Caco-2 (cell line): ENCODE data around the gene EFNA4. TPM values are rescaled to one million over a fixed set of nuclear protein-coding genes. Genes with fewer than 3 reads are reported as not detected.
A peak's percentile ranks its signal among the peaks of the same experiment; 100 is the strongest.

ENCODE experiments used
- BruUV-seq: library from RNA; stranded (reverse); fragments of 400-500 nt; replicated peaks from 2 replicates; lab custom pipeline; 2021; lab: Mats Ljungman, UMichigan
- CTCF ChIA-PET: fragments of 300-600 bp; sonication (Branson Sonifier 250); formaldehyde crosslinking; loops from one replicate; lab custom pipeline; 2022; ENCODE audit warnings: antibody characterized with exemption; lab: Charles Lee
- POLR2A ChIA-PET: fragments of 300-600 bp; sonication (Branson Sonifier 250); formaldehyde crosslinking; loops from one replicate; lab custom pipeline; 2022; ENCODE audit warnings: antibody characterized with exemption; lab: Charles Lee
- DNase-seq, 2 experiments: peaks; one replicate each; pipeline versions ENCODE4 v3.0.0 to v3.0.0-alpha.2; 2020 to 2022
- H3K27me3 ChIP-seq: replicated peaks from 2 replicates; pipeline ENCODE4 v1.6.0; 2011; ENCODE audit warnings: low read length; ENCODE audit not compliant: control insufficient read depth, insufficient read depth
- H3K36me3 ChIP-seq: 2 replicates; pipeline ENCODE4 v1.5.1; 2011; ENCODE audit warnings: low read length; ENCODE audit not compliant: control insufficient read depth, insufficient read depth
- H3K4me1 ChIP-seq: fragments of 250-450 bp; sonication (Bioruptor Pico); 2 replicates; pipeline ENCODE4 v1.5.1; 2020; ENCODE audit warnings: mild to moderate bottlenecking
- H3K4me3 ChIP-seq: 2 replicates; pipeline ENCODE4 v1.5.1; 2011; ENCODE audit warnings: low read depth, mild to moderate bottlenecking, control low read depth, low read length
- H3K9me3 ChIP-seq: fragments of 250-450 bp; sonication (Bioruptor Pico); 2 replicates; pipeline ENCODE4 v1.5.1; 2020; ENCODE audit warnings: mild to moderate bottlenecking, moderate library complexity
- H3K27ac Mint-ChIP-seq: one replicate; pipeline ENCODE4 v1.8.0; 2022; ENCODE audit warnings: mixed read lengths; ENCODE audit not compliant: unreplicated experiment
- H3K27me3 Mint-ChIP-seq: one replicate; pipeline ENCODE4 v1.8.0; 2022; ENCODE audit warnings: mixed read lengths; ENCODE audit not compliant: insufficient read depth, unreplicated experiment
- H3K36me3 Mint-ChIP-seq: one replicate; pipeline ENCODE4 v1.8.0; 2022; ENCODE audit warnings: mild to moderate bottlenecking, mixed read lengths; ENCODE audit not compliant: insufficient read depth, unreplicated experiment
- H3K4me1 Mint-ChIP-seq: one replicate; pipeline ENCODE4 v1.8.0; 2022; ENCODE audit warnings: low read depth, mixed read lengths; ENCODE audit not compliant: unreplicated experiment
- H3K4me3 Mint-ChIP-seq: one replicate; pipeline ENCODE4 v1.8.0; 2022; ENCODE audit warnings: mild to moderate bottlenecking, moderate library complexity, mixed read lengths; ENCODE audit not compliant: unreplicated experiment
- H3K9me3 Mint-ChIP-seq: one replicate; pipeline ENCODE4 v1.8.0; 2022; ENCODE audit warnings: mixed read lengths; ENCODE audit not compliant: unreplicated experiment
- intact Hi-C: fragments of 100-400 bp; cut with micrococcal nuclease; formaldehyde crosslinking; loops from one replicate; pipeline ENCODE4 v1.10.0; 2022; ENCODE audit not compliant: unreplicated experiment
- total RNA-seq: library from RNA; stranded (reverse); gene quantifications from 2 replicates; pipeline ENCODE4 v1.2.3, GENCODE V29; 2022
- TF ChIP-seq, protein P1 (sequence below), 2 experiments: fragments of 200-600 bp in 1 of 2; IDR thresholded peaks; 1 replicate in 1 of 2; 2 replicates in 1 of 2; pipeline versions ENCODE4 v1.5.1 to v1.8.0; 2011 to 2022; ENCODE audit warnings: antibody characterized with exemption in 1 of 2, control low read depth in 1 of 2, inconsistent platforms in 1 of 2, low read depth in 1 of 2, low read length in 1 of 2, mild to moderate bottlenecking in 1 of 2, moderate library complexity in 1 of 2; ENCODE audit not compliant: insufficient read depth in 1 of 2, severe bottlenecking in 1 of 2, unreplicated experiment in 1 of 2

EFNA4 gene
- total RNA-seq, 1 experiment from 2014 or later: 13.8 TPM

DNA sequence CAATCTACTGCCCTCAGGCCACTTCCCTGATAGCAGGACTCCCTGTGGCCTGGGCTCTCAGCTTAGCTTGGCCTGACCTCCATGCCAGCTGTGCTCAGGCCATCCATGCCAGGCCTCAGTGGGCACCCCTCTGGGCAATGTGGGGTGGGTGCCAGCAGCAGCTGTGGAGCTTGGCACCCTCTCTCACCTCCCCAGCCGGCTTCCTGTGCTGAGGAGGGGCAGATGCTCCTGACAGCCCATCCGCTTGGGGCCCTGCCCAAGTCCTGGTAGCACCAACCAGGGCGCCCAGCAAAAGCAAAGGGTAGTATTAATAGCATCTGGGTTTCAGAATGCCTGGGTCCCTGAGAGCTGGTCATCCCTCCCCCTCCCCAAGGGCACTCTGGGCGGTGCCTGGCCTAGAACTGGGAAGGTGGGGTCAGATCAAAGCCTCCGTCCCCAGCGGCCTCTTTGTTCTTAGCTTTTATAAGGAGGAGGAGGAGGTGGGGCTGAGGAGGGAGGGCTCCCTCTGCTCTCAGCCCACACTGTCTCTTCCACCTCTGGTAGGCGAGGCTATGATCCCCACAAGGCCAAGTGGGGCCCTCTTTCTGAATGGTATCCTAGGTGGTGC lies 6.1 kb downstream of the EFNA4 start:
- peak in 1 of 2 experiments; percentile 64 for DNase-seq
- no peak overlapping the region for H3K27ac Mint-ChIP-seq
- TF ChIP-seq, protein P1, sequence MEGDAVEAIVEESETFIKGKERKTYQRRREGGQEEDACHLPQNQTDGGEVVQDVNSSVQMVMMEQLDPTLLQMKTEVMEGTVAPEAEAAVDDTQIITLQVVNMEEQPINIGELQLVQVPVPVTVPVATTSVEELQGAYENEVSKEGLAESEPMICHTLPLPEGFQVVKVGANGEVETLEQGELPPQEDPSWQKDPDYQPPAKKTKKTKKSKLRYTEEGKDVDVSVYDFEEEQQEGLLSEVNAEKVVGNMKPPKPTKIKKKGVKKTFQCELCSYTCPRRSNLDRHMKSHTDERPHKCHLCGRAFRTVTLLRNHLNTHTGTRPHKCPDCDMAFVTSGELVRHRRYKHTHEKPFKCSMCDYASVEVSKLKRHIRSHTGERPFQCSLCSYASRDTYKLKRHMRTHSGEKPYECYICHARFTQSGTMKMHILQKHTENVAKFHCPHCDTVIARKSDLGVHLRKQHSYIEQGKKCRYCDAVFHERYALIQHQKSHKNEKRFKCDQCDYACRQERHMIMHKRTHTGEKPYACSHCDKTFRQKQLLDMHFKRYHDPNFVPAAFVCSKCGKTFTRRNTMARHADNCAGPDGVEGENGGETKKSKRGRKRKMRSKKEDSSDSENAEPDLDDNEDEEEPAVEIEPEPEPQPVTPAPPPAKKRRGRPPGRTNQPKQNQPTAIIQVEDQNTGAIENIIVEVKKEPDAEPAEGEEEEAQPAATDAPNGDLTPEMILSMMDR (IDR thresholded peaks at IDR 0.05; ENCODE audit: insufficient read depth in 1 of 2, low read depth in 1 of 2, low read length in 1 of 2, severe bottlenecking in 1 of 2, unreplicated experiment in 1 of 2): no peak
- Histone ChIP-seq H3K27me3 (no peaks in the 10 kb centered on the region), H3K9me3 (no peaks in the 10 kb centered on the region), H3K4me3 (no peak overlapping the region), H3K4me1 (peaks cover 25% of the 10 kb centered on the region), H3K36me3 (peaks cover 2% of the 10 kb centered on the region; the same call in 1 of the 2 replicates)
- BruUV-seq: no TSS peak
- CTCF ChIA-PET: interaction anchor here (0.5 to 1.2 kb wide), 4 partner anchors 8 to 881 kb away, joined by 3 to 5 read pairs (median 4); partner anchors contain the start of gene ADAM15
- H3K27me3 Mint-ChIP-seq: no peaks in the 10 kb centered on the region
- POLR2A ChIA-PET: no interaction called here
- intact Hi-C loops: loop anchor here (1.0 kb wide), 1 partner anchor 15 kb away; no protein-coding TSS in a partner anchor
- H3K36me3 Mint-ChIP-seq: peaks cover 15% of the 10 kb centered on the region
- H3K9me3 Mint-ChIP-seq: no peaks in the 10 kb centered on the region
- H3K4me1 Mint-ChIP-seq: peaks cover 8% of the 10 kb centered on the region
- peak overlapping the region; percentile 20 for H3K4me3 Mint-ChIP-seq

DNA sequence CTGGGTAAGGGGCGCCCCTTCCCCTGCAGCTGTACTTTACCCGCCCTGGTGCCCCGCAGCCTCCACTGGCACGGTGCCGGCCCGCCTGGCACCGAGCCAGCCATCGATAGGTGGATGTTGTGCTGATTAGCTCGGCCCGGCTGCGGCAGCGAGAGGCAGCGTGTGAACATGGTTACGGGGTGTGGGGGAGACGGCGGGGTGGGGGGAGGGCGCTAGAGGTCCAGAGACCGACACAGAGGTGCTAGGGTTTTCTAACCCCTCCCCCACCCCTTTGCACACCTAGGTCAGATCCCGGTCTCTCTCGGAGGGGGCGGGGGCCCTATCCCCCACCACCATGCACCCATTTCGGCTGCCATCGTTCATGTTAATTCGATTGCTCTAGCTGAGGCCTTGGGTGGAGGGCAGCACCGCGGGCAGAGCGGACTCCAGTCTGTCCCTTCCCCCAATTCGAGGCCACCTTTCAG lies 6.7 kb downstream of the EFNA4 start:
- CTCF ChIA-PET: interaction anchor here (0.5 to 1.2 kb wide), 9 partner anchors 9 to 103 kb away, joined by 3 to 7 read pairs (median 4); partner anchors contain the start of genes ADAM15 and KRTCAP2

More for the DNA sequence above, 6.7 kb downstream of the EFNA4 start:
- peak overlapping the region; percentile 20 for H3K4me3 Mint-ChIP-seq
- intact Hi-C loops: loop anchor here (1.0 kb wide), 1 partner anchor 14 kb away; no protein-coding TSS in a partner anchor
- TF ChIP-seq, protein P1 (IDR thresholded peaks at IDR 0.05; ENCODE audit: insufficient read depth in 1 of 2, low read depth in 1 of 2, low read length in 1 of 2, severe bottlenecking in 1 of 2, unreplicated experiment in 1 of 2): no peak
- Histone ChIP-seq H3K9me3 (no peaks in the 10 kb centered on the region), H3K36me3 (peaks cover 2% of the 10 kb centered on the region; the same call in 1 of the 2 replicates), H3K27me3 (no peaks in the 10 kb centered on the region), H3K4me1 (peaks cover 20% of the 10 kb centered on the region), H3K4me3 (peak overlapping the region; percentile 30)
- peaks cover 5% of the 10 kb centered on the region for H3K4me1 Mint-ChIP-seq
- H3K36me3 Mint-ChIP-seq: peaks cover 12% of the 10 kb centered on the region
- no peaks in the 10 kb centered on the region for H3K9me3 Mint-ChIP-seq
- H3K27me3 Mint-ChIP-seq: no peaks in the 10 kb centered on the region
- H3K27ac Mint-ChIP-seq: no peak overlapping the region
- no TSS peak for BruUV-seq
- POLR2A ChIA-PET: no interaction called here
- no peak for DNase-seq
